Chondrocyte (in vitro differentiated cells): ENCODE data around the gene C19orf47. TPM values are rescaled to one million over a fixed set of nuclear protein-coding genes. Genes with fewer than 3 reads are reported as not detected.
A peak's percentile ranks its signal among the peaks of the same experiment; 100 is the strongest.

Experiments
- DNase-seq: peaks from one replicate; pipeline ENCODE4 v3.0.0; 2021; ENCODE audit warnings: mixed read lengths, low spot score
- H3K27ac Mint-ChIP-seq: one replicate; pipeline ENCODE4 v1.8.0; 2021; ENCODE audit warnings: mild to moderate bottlenecking, moderate library complexity, mixed read lengths; ENCODE audit not compliant: unreplicated experiment
- H3K27me3 Mint-ChIP-seq: 2 replicates; pipeline ENCODE4 v1.8.0; 2021; ENCODE audit warnings: low read depth, mixed read lengths
- H3K36me3 Mint-ChIP-seq: 2 replicates; pipeline ENCODE4 v1.8.0; 2021; ENCODE audit warnings: low read depth, mixed read lengths
- H3K4me1 Mint-ChIP-seq: 2 replicates; pipeline ENCODE4 v1.8.0; 2021; ENCODE audit warnings: low read depth, mild to moderate bottlenecking, mixed read lengths
- H3K4me3 Mint-ChIP-seq: one replicate; pipeline ENCODE4 v1.8.0; 2021; ENCODE audit warnings: mild to moderate bottlenecking, moderate library complexity, mixed read lengths; ENCODE audit not compliant: unreplicated experiment
- H3K9me3 Mint-ChIP-seq: 2 replicates; pipeline ENCODE4 v1.8.0; 2021; ENCODE audit warnings: low read depth, mixed read lengths
- CTCF ChIP-seq: fragments of 200-600 bp; sonication (generic); IDR thresholded peaks from 2 replicates; pipeline ENCODE4 v1.5.0; 2021; ENCODE audit warnings: antibody characterized with exemption, mild to moderate bottlenecking, moderate library complexity
- long read RNA-seq: library from polyadenylated mRNA; stranded (forward); transcript quantifications from one replicate; pipeline ENCODE4 v2.0.0, GENCODE V29; 2021
- total RNA-seq: library from RNA; stranded (reverse); gene quantifications from 3 replicates; pipeline ENCODE4 v1.2.1, GENCODE V29; 2021

Gene C19orf47, protein sequence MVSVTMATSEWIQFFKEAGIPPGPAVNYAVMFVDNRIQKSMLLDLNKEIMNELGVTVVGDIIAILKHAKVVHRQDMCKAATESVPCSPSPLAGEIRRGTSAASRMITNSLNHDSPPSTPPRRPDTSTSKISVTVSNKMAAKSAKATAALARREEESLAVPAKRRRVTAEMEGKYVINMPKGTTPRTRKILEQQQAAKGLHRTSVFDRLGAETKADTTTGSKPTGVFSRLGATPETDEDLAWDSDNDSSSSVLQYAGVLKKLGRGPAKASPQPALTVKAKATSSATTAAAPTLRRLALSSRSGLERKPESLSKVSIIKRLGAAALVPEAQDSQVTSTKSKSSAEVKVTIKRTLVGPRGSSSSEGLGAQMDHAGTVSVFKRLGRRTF
- 19.4 to 22.2 TPM (median 21.5 TPM) in 3 replicates for total RNA-seq
- long read RNA-seq, partial matches to known transcripts = 4 of 14 reads
- long read RNA-seq, other reads (novel, unspliced or antisense) = 8 of 14 reads

DNA sequence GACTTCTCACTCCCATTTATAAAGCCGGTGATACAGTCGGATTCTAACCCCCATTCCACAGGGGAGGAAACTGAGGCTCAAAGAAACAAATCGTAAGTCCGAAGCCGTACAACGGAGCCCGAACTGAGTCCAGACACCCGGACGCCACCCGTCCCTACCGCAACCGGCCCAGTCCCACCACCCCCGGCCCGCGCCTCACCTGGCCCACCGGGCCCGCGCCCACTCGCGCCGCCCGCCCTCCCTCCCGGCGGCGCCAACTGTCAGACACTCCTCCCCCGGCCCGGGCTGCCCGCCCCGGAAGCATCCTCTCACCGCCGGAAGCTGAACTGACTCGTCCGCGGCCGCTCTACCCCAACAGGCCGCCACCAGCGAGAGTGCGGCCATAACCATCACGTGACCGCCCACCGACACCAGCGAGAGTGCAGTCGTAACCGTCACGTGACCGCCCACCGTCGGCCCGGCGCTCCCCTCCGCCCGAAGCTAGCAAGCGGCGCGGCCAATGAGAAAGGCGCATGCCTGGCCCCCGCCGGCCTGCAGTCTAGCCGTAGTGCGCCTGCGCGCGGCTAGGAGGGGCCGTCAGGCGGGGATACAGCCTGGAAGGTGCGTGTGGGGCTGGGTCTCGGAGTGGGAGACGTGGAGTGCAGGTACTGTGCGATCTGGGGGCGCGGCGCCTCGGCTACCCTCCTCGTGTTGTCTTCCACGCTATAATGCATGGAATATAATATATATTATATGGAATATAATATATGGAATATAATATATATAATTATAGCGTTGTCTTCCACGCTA is at the start of gene C19orf47, which contains the start of gene PLD3:
C19orf47 (minus strand) TSS at position 273 of the 789 bp plus-strand sequence. CDS start 6,540 bp downstream, outside the sequence.
PLD3 (plus strand) TSS at position 571 of the 789 bp plus-strand sequence. CDS start 17,789 bp downstream, outside the sequence.
- peak within 1 kb of the TSS; percentile 97 for H3K27ac Mint-ChIP-seq
- TF ChIP-seq CTCF = no peak
- H3K9me3 Mint-ChIP-seq = no peaks in the 10 kb centered on the region
- H3K27me3 Mint-ChIP-seq = no peaks in the 10 kb centered on the region
- H3K4me1 Mint-ChIP-seq = peaks cover 31% of the 10 kb centered on the region
- no peaks in the 10 kb centered on the region for H3K36me3 Mint-ChIP-seq
- peak; percentile 100 for DNase-seq
- H3K4me3 Mint-ChIP-seq = peak within 1 kb of the TSS; percentile 94

DNA sequence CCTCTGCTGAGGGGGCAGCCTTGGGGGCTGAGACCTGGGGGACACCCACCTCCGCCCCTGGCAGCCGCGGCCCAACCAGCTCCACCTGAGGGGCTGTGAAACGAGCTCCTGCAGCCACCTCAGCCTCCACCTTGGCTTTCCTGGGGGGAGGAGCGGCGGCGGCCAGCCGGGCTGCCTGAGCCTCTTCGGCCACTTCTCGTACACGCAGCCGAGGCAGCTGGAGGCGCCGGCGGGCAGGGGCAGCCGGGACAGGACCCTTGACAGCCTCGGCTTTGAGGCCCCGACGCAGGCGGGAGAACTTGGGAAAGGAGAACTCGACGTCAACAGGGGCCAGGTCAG is 49.3 kb upstream of the C19orf47 start:
- DNase-seq = peak; percentile 89
- peaks cover 4% of the 10 kb centered on the region for H3K36me3 Mint-ChIP-seq
- TF ChIP-seq CTCF = no peak
- no peaks in the 10 kb centered on the region for H3K27me3 Mint-ChIP-seq
- no peak overlapping the region for H3K4me3 Mint-ChIP-seq
- no peak overlapping the region for H3K27ac Mint-ChIP-seq
- peaks cover 5% of the 10 kb centered on the region for H3K4me1 Mint-ChIP-seq
- no peaks in the 10 kb centered on the region for H3K9me3 Mint-ChIP-seq

DNA sequence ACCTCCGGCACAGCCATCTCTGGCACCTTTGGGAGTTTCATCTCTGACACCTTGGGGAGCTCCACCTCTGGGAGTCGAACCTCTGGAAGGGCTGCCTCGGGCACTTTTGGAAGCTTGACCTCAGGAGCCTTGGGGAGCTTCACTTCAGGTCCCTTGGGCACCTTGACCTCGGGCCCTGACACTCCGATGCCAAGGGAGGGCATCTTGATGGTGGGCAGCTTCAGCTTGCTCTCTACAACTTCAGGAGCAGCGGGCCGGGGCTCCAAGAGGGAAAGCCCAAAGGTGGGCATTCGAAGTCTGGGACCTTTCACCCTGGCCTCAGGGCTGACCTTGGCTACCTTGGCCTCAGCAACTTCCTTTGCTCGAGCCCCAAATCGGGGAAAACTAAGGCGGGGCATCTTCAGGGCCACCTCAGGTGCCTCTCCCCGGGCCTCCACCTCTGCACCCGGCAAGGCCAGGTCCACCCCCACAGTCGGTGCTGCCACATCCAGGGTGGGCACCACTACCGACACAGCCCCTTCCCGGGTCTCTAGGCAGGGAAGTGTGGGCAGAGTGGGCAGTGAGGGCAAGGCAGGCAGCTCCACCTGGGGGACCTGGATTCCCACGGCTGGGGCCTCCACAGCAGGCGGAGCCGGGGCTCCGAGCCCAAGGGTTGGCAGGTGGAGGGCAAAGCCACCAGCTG is 48.8 kb upstream of the C19orf47 start:
- Mint-ChIP-seq H3K4me1 (peaks cover 5% of the 10 kb centered on the region), H3K27me3 (no peaks in the 10 kb centered on the region), H3K9me3 (no peaks in the 10 kb centered on the region), H3K27ac (no peak overlapping the region), H3K36me3 (peaks cover 4% of the 10 kb centered on the region), H3K4me3 (no peak overlapping the region)
- no peak for DNase-seq
- no peak for TF ChIP-seq CTCF

DNA sequence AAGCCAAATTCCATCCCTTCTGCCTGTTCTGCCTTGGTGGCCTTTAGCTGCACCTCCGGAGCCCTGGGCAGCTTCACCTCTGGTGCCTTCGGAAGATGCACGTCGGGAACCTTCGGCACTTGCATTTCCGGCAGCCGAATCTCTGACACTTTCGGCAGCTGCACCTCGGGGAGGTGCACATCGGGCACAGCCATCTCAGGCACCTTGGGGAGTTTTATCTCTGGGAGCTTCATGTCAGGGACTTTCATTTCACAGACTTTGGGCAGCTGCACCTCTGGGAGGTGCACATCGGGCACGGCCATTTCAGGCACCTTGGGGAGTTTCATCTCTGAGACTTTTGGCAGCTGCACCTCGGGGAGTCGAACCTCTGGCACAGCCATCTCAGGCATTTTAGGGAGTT is 47.8 kb upstream of the C19orf47 start:
- no peak for DNase-seq
- TF ChIP-seq CTCF = no peak
- H3K27ac Mint-ChIP-seq = no peak overlapping the region
- H3K4me1 Mint-ChIP-seq = peaks cover 5% of the 10 kb centered on the region
- no peaks in the 10 kb centered on the region for H3K27me3 Mint-ChIP-seq
- H3K36me3 Mint-ChIP-seq = peaks cover 4% of the 10 kb centered on the region
- no peak overlapping the region for H3K4me3 Mint-ChIP-seq
- H3K9me3 Mint-ChIP-seq = no peaks in the 10 kb centered on the region

- Mint-ChIP-seq H3K4me1 (no peaks in the 10 kb centered on the region), H3K27me3 (no peaks in the 10 kb centered on the region), H3K4me3 (no peak overlapping the region), H3K36me3 (peaks cover 4% of the 10 kb centered on the region), H3K27ac (no peak overlapping the region), H3K9me3 (no peaks in the 10 kb centered on the region)
- no peak for DNase-seq
- TF ChIP-seq CTCF = no peak
Measured at GRCh38 chr19:40394816-40395210, 46.6 kb upstream of the C19orf47 start.
